Smooth muscle cell (in vitro differentiated cells): ENCODE data around the gene DOK6. TPM values are rescaled to one million over a fixed set of nuclear protein-coding genes. Genes with fewer than 3 reads are reported as not detected.

Experiments used
- DNase-seq: peaks from one replicate; lab custom pipeline; 2025; ENCODE audit not compliant: unreplicated experiment; lab: John Stamatoyannopoulos, UW
- H2AFZ ChIP-seq: fragments of 200-600 bp; sonication (generic); 2 replicates; pipeline ENCODE4 v1.6.0; 2016; ENCODE audit warnings: antibody characterized with exemption, low read depth, mild to moderate bottlenecking
- H3F3A ChIP-seq: fragments of 200-600 bp; sonication (generic); 2 replicates; pipeline ENCODE4 v1.6.0; 2017; ENCODE audit warnings: antibody characterized with exemption, low read depth
- H3K27ac ChIP-seq: fragments of 200-600 bp; sonication (generic); 2 replicates; pipeline ENCODE4 v1.5.1; 2016; ENCODE audit warnings: low read depth, mild to moderate bottlenecking
- H3K27me3 ChIP-seq: fragments of 200-600 bp; sonication (generic); 2 replicates; pipeline ENCODE4 v1.6.1; 2016; ENCODE audit warnings: low read depth, mild to moderate bottlenecking
- H3K36me3 ChIP-seq: fragments of 200-600 bp; sonication (generic); 2 replicates; pipeline ENCODE4 v1.5.1; 2016; ENCODE audit warnings: low read depth
- H3K4me1 ChIP-seq: fragments of 200-600 bp; sonication (generic); 2 replicates; pipeline ENCODE4 v1.5.1; 2016; ENCODE audit warnings: low read depth
- H3K4me2 ChIP-seq: fragments of 200-600 bp; sonication (generic); 2 replicates; pipeline ENCODE4 v1.6.0; 2016; ENCODE audit warnings: mild to moderate bottlenecking
- H3K4me3 ChIP-seq: fragments of 200-600 bp; sonication (generic); 2 replicates; pipeline ENCODE4 v1.5.1; 2016; ENCODE audit warnings: mild to moderate bottlenecking
- H3K79me2 ChIP-seq: fragments of 200-600 bp; sonication (generic); 2 replicates; pipeline ENCODE4 v1.6.0; 2016; ENCODE audit warnings: low read depth, mild to moderate bottlenecking
- H3K9ac ChIP-seq: fragments of 200-600 bp; sonication (generic); 2 replicates; pipeline ENCODE4 v1.6.0; 2016; ENCODE audit warnings: low read depth
- H3K9me3 ChIP-seq: fragments of 200-600 bp; sonication (generic); replicated peaks from 2 replicates; pipeline ENCODE4 v1.5.1; 2016; ENCODE audit warnings: low read depth
- H4K20me1 ChIP-seq: fragments of 200-600 bp; sonication (generic); 2 replicates; pipeline ENCODE4 v1.6.0; 2016; ENCODE audit warnings: low read depth
- WGBS: methylation state at CpG from one replicate; pipeline ENCODE4 v1.1.7; 2016; ENCODE audit warnings: low lambda C conversion rate; 5-methylcytosine and 5-hydroxymethylcytosine counted together
- polyA plus RNA-seq: library from polyadenylated mRNA; unstranded; fragments of >200 nt; fragmentation: Nextera tagmentation; extraction: Ambion mirVana; gene quantifications from 2 replicates; pipeline ENCODE4 v1.2.1, GENCODE V29; 2016
- total RNA-seq: library from RNA; depleted of rRNA; stranded (reverse); fragments of >200 nt; gene quantifications from 2 replicates; pipeline ENCODE4 v1.2.3, GENCODE V29; 2014
- TF ChIP-seq, protein P1 (sequence below): fragments of 200-600 bp; sonication (generic); IDR thresholded peaks from 2 replicates; pipeline ENCODE4 v1.5.1; 2017; ENCODE audit warnings: borderline replicate concordance, mild to moderate bottlenecking, antibody characterized with exemption; ENCODE audit not compliant: insufficient read depth, poor library complexity, severe bottlenecking

DOK6 gene
- total and polyA plus RNA-seq, 2 experiments from 2014 or later, result 7.2 to 21.4 TPM

DNA sequence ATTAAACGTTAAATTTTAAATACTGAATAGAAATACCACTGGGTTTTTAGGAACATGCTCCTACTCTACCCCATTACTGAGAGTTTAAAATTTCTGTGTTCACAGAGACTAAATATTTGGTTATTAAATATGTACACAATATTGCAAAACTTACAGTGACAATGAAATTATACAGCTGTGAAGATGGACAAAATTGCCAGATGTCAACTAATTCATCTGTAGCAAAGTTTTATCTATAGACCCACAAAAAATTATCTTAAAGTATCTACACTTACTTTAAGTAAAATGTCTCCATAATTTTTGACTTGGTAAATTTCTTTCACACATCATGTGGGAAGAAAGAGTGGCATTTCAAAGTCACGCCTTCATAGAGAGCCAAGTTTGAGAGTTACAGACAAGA, 333.8 kb downstream of the DOK6 start:
- H3K9me3 ChIP-seq, result no peaks in the 10 kb centered on the region
- H3K27me3 ChIP-seq, result no peaks in the 10 kb centered on the region
- no peak overlapping the region for H3K4me3 ChIP-seq
- H3F3A ChIP-seq, result no peaks in the 10 kb centered on the region
- no peak overlapping the region for H3K9ac ChIP-seq
- no peak overlapping the region for H3K4me2 ChIP-seq
- H3K27ac ChIP-seq, result no peak overlapping the region
- no peaks in the 10 kb centered on the region for H3K79me2 ChIP-seq
- TF ChIP-seq, protein P1, sequence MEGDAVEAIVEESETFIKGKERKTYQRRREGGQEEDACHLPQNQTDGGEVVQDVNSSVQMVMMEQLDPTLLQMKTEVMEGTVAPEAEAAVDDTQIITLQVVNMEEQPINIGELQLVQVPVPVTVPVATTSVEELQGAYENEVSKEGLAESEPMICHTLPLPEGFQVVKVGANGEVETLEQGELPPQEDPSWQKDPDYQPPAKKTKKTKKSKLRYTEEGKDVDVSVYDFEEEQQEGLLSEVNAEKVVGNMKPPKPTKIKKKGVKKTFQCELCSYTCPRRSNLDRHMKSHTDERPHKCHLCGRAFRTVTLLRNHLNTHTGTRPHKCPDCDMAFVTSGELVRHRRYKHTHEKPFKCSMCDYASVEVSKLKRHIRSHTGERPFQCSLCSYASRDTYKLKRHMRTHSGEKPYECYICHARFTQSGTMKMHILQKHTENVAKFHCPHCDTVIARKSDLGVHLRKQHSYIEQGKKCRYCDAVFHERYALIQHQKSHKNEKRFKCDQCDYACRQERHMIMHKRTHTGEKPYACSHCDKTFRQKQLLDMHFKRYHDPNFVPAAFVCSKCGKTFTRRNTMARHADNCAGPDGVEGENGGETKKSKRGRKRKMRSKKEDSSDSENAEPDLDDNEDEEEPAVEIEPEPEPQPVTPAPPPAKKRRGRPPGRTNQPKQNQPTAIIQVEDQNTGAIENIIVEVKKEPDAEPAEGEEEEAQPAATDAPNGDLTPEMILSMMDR, result no peak
- H4K20me1 ChIP-seq, result no peaks in the 10 kb centered on the region
- no peaks in the 10 kb centered on the region for H3K4me1 ChIP-seq
- no peak for DNase-seq
- H3K36me3 ChIP-seq, result no peaks in the 10 kb centered on the region
- H2AFZ ChIP-seq, result no peak overlapping the region
- 83% methylated on average over 2 of the region's 2 CpGs for WGBS

DNA sequence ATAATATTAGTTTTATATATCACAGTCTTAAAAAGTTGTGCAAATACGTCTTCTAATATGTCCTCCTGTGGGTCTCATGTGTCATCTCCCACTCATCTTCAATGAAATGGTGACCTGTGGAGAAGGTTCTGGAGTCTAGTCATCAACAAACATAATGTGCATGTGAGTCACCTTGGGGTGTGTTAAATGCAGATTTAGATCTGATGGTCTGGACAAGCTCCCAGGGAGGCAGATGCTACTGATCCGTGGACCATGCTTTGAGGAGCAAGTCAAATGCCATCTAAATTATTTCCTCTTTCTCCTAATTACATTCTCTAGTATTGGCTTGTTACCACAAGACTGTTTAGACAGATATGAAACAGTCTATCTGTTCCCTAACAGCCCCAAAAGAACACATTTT, 336.0 kb downstream of the DOK6 start:
- Histone ChIP-seq H3K79me2 (no peaks in the 10 kb centered on the region), H2AFZ (no peak overlapping the region), H3K9ac (no peak overlapping the region), H3K4me2 (no peak overlapping the region), H3K4me3 (no peak overlapping the region), H3F3A (no peaks in the 10 kb centered on the region), H4K20me1 (no peaks in the 10 kb centered on the region), H3K27ac (no peak overlapping the region), H3K36me3 (no peaks in the 10 kb centered on the region), H3K9me3 (no peaks in the 10 kb centered on the region), H3K27me3 (no peaks in the 10 kb centered on the region), H3K4me1 (no peaks in the 10 kb centered on the region)
- WGBS, result 92% methylated on average over 2 of the region's 2 CpGs
- DNase-seq, result no peak
- TF ChIP-seq, protein P1, result no peak

DNA sequence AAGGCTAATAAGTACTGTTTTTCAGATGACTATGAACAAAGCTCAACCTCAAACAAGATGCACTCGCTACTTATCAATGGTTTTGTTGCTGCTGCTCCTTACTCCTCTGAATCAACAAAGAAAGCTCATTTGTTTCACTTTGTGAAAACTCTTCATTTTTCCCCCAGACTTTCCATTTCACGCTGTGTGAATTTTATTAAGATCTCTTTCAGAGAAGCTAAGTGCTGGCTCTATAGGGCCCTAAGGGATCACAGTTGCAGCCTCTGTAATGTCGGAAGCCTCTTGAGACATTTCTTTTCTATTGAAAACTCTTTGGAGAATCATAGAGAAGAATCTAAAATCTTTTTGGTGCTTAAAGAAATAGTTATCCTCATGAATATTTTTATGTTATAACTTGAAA, 337.2 kb downstream of the DOK6 start:
- Histone ChIP-seq H3F3A (no peaks in the 10 kb centered on the region), H3K36me3 (no peaks in the 10 kb centered on the region), H3K9ac (no peak overlapping the region), H3K9me3 (no peaks in the 10 kb centered on the region), H3K4me2 (no peak overlapping the region), H3K4me3 (no peak overlapping the region), H3K27me3 (no peaks in the 10 kb centered on the region), H2AFZ (no peak overlapping the region), H3K4me1 (no peaks in the 10 kb centered on the region), H3K27ac (no peak overlapping the region), H3K79me2 (no peaks in the 10 kb centered on the region), H4K20me1 (no peaks in the 10 kb centered on the region)
- TF ChIP-seq, protein P1, result no peak
- no peak for DNase-seq
- 94% methylated on average over 3 of the region's 3 CpGs for WGBS

DNA sequence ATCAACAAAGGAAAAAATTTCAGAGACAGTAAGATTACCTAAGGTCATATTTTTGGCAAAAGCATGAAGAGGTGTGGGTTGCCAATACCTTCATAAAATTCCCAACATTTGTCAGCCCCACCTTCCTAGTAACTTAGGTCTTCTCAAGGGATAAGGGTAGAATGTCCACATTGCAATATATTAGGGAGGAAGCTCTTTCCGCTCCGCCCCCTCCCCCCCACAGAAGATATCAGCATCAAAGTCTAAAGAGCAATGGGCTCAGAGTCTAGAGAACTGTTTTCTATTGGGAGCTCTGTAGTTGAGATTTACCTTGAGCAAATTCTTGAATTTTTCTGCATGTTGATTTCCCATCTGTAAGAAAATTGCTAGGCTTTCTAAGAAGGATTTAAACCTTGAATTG, 346.7 kb downstream of the DOK6 start:
- Histone ChIP-seq H3K4me3 (no peak overlapping the region), H2AFZ (no peak overlapping the region), H3K27me3 (no peaks in the 10 kb centered on the region), H3K9me3 (peaks cover 4% of the 10 kb centered on the region), H3K79me2 (no peaks in the 10 kb centered on the region), H3K27ac (no peak overlapping the region), H4K20me1 (no peaks in the 10 kb centered on the region), H3F3A (no peaks in the 10 kb centered on the region), H3K4me2 (no peak overlapping the region), H3K36me3 (no peaks in the 10 kb centered on the region), H3K4me1 (no peaks in the 10 kb centered on the region), H3K9ac (no peak overlapping the region)
- no peak for DNase-seq
- TF ChIP-seq, protein P1, result no peak
- 91% methylated on average over 2 of the region's 2 CpGs for WGBS
